Activated T-helper 1 cell treated with Interleukin-2 at 50 U/mL for 16 hours (primary cell): Measurements from ENCODE around the gene UBA52.
"Not testable (repeated sequence)": the region's sequence is repeated elsewhere in the genome, so short reads cannot be mapped to it uniquely, and the experiment has no call there.

ENCODE experiments used
- DNase-seq: peaks from one replicate; pipeline ENCODE4 v3.0.0-alpha.2; 2020; ENCODE audit warnings: low read depth

Gene UBA52

DNA sequence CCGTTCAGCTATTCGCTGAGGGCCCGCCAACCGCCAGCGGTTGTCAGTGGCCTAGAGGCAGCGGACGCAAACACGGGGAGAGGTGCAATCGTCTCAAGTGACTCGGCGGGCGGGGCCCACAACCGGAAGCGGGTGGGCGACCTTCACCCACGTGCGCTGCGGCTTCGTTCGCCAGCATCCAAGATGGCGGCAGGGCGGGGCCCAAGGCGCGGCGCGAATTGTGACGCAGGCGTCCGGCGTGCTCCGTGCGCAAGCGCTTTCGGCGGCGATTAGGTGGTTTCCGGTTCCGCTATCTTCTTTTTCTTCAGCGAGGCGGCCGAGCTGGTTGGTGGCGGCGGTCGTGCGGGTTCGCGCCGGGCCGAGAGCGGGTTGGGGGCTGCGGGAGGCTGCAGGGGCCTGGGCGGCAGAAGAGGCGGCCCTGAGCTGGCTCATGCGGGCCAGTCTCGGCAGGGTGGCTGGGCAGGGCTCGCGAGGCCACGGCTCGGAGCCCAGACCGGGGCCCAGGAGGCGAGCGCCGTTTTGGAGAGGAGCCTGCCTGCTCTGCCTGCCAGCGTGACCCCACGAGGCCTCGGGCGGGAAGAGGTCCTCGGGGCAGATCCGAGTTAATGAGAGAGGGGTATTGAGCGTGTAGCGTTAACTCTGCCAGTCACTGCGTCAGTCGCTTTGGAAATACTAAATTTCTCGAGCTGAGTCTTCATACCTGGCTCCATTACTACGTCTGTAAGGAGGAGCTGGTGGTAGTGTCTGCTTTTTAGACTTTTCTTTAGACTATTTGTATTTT lies at the start of gene UBA52:
Gene UBA52 (plus strand): TSS at position 294 of the 781 bp plus-strand sequence. CDS start 1,444 bp downstream, outside the sequence.
- DNase-seq, result peak; percentile 99

DNA sequence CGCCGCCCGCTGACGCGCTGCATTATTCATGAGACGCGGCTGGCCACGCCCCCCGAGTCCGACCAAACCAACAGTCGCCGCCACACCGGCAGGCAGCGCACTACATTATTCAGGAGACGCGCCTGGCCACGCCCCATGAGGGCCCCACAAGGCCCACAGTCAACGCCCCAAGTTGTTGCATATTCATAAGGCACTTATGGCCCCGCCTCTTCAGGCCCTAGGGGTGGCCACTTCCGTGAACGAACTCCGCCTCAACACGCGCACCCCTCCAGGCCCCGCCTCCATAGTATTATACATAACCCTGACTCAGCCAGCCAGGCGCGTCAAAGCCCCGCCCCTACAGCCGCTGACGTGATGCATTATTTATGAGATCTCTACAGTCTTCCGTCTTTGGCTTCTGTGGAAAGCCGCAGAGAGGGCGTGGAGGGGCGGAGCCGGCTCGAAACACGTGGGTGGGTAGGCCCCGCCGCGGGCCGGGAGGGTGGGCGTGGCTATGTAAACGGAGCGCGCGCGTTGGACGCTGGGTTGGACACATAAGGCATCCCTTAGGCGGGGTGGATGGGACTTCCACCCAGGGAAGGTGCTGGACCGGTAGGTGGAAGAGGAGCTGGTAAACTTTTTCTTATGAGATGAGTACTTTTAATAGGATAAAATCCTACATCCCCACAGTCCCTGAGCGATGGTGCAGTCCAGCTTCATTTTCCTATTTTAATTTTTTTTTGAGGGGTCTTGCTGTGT lies 49.4 kb upstream of the UBA52 start:
- peak; percentile 99 for DNase-seq

- not testable (repeated sequence) for DNase-seq
These were observed 48.7 kb upstream of the UBA52 start for GRCh38 chr19:18522862-18523440.

DNA sequence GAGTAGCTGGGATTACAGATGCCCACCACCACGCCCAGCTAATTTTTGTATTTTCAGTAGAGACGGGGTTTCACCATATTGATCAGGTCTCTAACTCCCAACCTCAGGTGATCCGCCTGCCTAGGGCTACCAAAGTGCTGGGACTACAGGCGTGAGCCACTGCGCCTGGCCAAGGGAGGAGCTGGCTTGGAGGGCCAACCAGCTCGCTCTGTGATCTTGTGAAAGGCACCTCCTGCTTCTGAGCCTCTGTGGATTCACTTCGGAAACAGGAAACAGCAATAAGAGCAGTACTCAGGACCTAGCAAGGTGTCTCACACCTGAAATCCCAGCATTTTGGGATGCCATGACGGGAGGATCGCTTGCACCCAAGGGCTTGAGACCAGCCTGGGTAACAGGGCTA lies 47.8 kb upstream of the UBA52 start:
- DNase-seq, result no peak

GRCh38 chr19:18526316-18526715 lies 45.3 kb upstream of the UBA52 start:
- no peak for DNase-seq

GRCh38 chr19:18529782-18530181 lies 41.9 kb upstream of the UBA52 start:
- no peak for DNase-seq

DNA sequence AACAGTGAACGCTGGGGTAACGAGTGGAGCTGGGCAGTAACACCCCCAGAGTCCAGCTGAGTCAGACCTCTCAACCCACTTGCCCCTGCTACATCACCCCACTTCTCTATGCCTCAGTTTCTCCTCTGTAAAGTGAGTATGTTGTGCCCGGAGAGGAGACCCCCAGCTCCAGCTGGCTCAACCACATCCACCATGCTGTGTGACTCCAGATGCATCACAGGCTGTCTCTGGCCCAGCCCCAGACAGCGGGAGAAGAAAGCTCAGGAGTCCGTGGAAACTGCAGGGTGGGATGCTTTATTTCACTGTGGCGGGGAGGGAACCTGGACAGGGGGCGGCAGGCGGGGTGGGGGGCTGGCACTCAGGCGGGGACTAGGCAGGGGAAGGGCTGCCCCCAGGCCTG lies 40.2 kb upstream of the UBA52 start:
- DNase-seq, result no peak

DNA sequence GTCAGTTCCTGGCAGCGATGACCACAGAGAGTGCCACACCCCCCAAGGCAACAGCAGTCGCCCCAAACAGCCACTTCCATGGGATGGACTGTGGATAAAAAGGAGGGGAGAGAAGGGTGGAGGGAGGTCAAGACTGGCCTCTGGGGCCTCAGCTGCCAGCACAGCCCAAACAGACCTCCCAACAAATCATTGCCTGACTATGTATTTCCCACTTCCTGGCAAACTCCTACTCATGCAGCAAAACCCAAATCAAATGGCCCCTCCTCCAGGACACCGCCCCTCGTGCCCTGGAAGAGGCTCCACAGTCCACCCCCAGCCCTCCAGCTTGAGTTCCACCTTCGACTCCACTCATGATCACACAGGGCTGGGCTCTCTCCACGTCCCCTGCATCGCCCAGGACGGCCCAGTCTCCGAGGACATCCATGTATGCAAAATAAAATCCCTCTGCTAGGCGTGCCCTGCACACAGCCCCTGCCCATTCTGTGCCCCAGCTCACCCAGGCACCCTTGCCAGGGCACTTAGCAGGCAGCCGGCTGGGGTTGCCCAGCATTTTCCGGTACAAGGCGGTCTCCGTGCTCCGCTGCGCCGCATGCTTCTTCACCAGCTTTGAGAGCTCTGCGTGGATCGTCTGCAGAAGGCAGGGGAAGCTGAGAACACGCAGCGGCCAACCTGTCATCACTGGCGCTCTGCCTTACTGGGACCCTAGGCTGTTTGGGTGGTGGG lies 39.3 kb upstream of the UBA52 start:
- DNase-seq, result no peak

DNA sequence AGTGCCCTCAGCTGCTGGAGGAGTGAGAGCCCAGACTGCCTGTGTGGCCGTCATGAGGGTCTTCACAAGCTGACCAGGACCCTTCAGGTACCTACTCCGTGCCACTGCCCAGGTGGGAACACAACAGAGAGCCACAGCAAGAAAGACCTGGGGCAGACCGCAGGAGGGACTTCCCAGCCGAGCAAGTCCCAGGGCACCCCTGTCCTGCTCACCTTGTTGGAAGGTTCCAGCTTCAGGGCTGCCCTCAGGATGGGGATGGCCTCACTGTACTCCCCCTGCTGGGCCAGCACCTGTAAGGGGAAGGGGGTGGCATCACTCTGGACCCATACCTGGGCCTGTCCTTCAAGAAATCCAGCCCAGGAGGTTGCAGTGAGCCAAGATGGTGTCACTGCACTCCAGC lies 38.6 kb upstream of the UBA52 start:
- DNase-seq, result no peak

- no peak for DNase-seq
These were observed 35.2 kb upstream of the UBA52 start for GRCh38 chr19:18536475-18536874.

GRCh38 chr19:18537431-18537830 lies 34.2 kb upstream of the UBA52 start:
- no peak for DNase-seq

GRCh38 chr19:18538115-18538514 lies 33.5 kb upstream of the UBA52 start:
- no peak for DNase-seq

GRCh38 chr19:18539372-18539771 lies 32.3 kb upstream of the UBA52 start:
- no peak for DNase-seq

- not testable (repeated sequence) for DNase-seq
These were observed 31.5 kb upstream of the UBA52 start for GRCh38 chr19:18540200-18540599.

- DNase-seq, result no peak
These were observed 30.2 kb upstream of the UBA52 start for GRCh38 chr19:18541258-18541991.

- no peak for DNase-seq
These were observed 29.4 kb upstream of the UBA52 start for GRCh38 chr19:18541992-18542940.

- peak; percentile 91 for DNase-seq
These were observed 28.5 kb upstream of the UBA52 start, which contains the start of gene FKBP8 for GRCh38 chr19:18542941-18543813. Gene FKBP8, minus strand, starts transcription at chr19:18543573. Its CDS starts 1,603 bp downstream, at chr19:18541970.

- peak; percentile 52 for DNase-seq
These were observed 27.7 kb upstream of the UBA52 start for GRCh38 chr19:18543814-18544475.

DNA sequence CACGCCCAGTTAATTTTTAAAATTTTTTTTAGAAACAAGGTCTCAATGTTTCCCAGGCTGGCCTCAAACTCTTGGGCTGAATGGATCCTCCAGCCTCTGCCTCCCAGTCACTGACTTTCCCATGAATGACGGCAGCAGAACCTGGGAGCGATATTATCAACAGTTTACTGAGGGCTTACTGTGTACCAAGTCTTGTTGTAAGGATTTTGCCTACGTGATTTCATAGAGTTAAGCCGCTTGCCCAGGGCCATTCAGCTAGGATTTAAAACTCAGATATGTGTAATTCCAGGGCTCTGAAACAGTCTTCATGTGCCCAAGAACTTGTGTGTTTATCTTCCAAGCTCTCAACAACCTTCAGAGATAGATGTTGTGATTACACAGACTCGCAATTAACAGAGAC lies 20.0 kb upstream of the UBA52 start:
- DNase-seq, result no peak
